MCF 10A (cell line): Measurements from ENCODE around the gene SGCD. TPM values are rescaled to one million over a fixed set of nuclear protein-coding genes. Genes with fewer than 3 reads are reported as not detected.

ENCODE experiments used
- BruUV-seq: library from RNA; stranded (reverse); fragments of 400-500 nt; replicated peaks from 2 replicates; lab custom pipeline; 2021; lab: Mats Ljungman, UMichigan
- CTCF ChIA-PET: fragments of 300-600 bp; sonication (Branson Sonifier 250); formaldehyde crosslinking; extraction: SDS; loops from one replicate; lab custom pipeline; 2021; ENCODE audit warnings: antibody characterized with exemption, inconsistent platforms; lab: Yijun Ruan, JAX
- POLR2A ChIA-PET: fragments of 300-600, 350-650 bp; sonication (Branson Sonifier 250); formaldehyde crosslinking; extraction: SDS; loops from one replicate; lab custom pipeline; 2020; ENCODE audit warnings: antibody characterized with exemption, inconsistent platforms; lab: Yijun Ruan, JAX
- DNase-seq: peaks from one replicate; pipeline ENCODE4 v3.0.0-alpha.2; 2018; ENCODE audit not compliant: unreplicated experiment
- H3K27ac Mint-ChIP-seq: one replicate; pipeline ENCODE4 v1.8.0; 2022; ENCODE audit warnings: mild to moderate bottlenecking, low read depth, mixed read lengths; ENCODE audit not compliant: unreplicated experiment
- H3K27me3 Mint-ChIP-seq: one replicate; pipeline ENCODE4 v1.8.0; 2022; ENCODE audit warnings: mixed read lengths; ENCODE audit not compliant: insufficient read depth, unreplicated experiment
- H3K36me3 Mint-ChIP-seq: one replicate; pipeline ENCODE4 v1.8.0; 2022; ENCODE audit warnings: mild to moderate bottlenecking, moderate library complexity, mixed read lengths; ENCODE audit not compliant: insufficient read depth, unreplicated experiment
- H3K4me1 Mint-ChIP-seq: one replicate; pipeline ENCODE4 v1.8.0; 2022; ENCODE audit warnings: mixed read lengths; ENCODE audit not compliant: insufficient read depth, unreplicated experiment
- H3K4me3 Mint-ChIP-seq: one replicate; pipeline ENCODE4 v1.8.0; 2022; ENCODE audit warnings: mild to moderate bottlenecking, moderate library complexity, mixed read lengths; ENCODE audit not compliant: unreplicated experiment
- H3K9me3 Mint-ChIP-seq: one replicate; pipeline ENCODE4 v1.8.0; 2022; ENCODE audit warnings: mixed read lengths; ENCODE audit not compliant: unreplicated experiment
- CTCF ChIP-seq: fragments of 200-600 bp; IDR thresholded peaks from one replicate; pipeline ENCODE4 v1.8.0; 2022; ENCODE audit warnings: antibody characterized with exemption, mild to moderate bottlenecking; ENCODE audit not compliant: unreplicated experiment
- intact Hi-C: fragments of 100-400 bp; cut with micrococcal nuclease; formaldehyde crosslinking; loops from 2 replicates; pipeline ENCODE4 v1.14.1; 2022
- total RNA-seq: library from RNA; stranded (reverse); gene quantifications from 2 replicates; pipeline ENCODE4 v1.2.3, GENCODE V29; 2022

The SGCD gene
- total RNA-seq, 1 experiment from 2014 or later: 0.14 TPM

- CTCF ChIA-PET: no interaction called here
- DNase-seq: no peak
- Mint-ChIP-seq H3K27ac (no peak overlapping the region), H3K4me1 (peaks cover 11% of the 10 kb centered on the region), H3K9me3 (no peaks in the 10 kb centered on the region), H3K27me3 (no peaks in the 10 kb centered on the region), H3K36me3 (no peaks in the 10 kb centered on the region), H3K4me3 (no peak overlapping the region)
- TF ChIP-seq CTCF: no peak
- intact Hi-C loops: no loop called here
- POLR2A ChIA-PET: interaction anchor here (1.0 kb wide), 1 partner anchor 20 kb away, joined by 3 read pairs; no protein-coding TSS in a partner anchor
- BruUV-seq: no TSS peak
These were observed 169.3 kb downstream of the SGCD start for GRCh38 chr5:156496291-156496690.

GRCh38 chr5:156497804-156498208, 170.8 kb downstream of the SGCD start:
- DNase-seq: no peak
- intact Hi-C loops: no loop called here
- no peaks in the 10 kb centered on the region for H3K27me3 Mint-ChIP-seq
- no peaks in the 10 kb centered on the region for H3K36me3 Mint-ChIP-seq
- H3K27ac Mint-ChIP-seq: no peak overlapping the region
- peaks cover 14% of the 10 kb centered on the region for H3K4me1 Mint-ChIP-seq
- POLR2A ChIA-PET: no interaction called here
- no peaks in the 10 kb centered on the region for H3K9me3 Mint-ChIP-seq
- BruUV-seq: no TSS peak
- no peak for TF ChIP-seq CTCF
- H3K4me3 Mint-ChIP-seq: no peak overlapping the region
- CTCF ChIA-PET: interaction anchor here (0.6 kb wide), 1 partner anchor 652 kb away, joined by 5 read pairs; no protein-coding TSS in a partner anchor

GRCh38 chr5:156498226-156498980, 171.4 kb downstream of the SGCD start:
- no peak for DNase-seq
- no peaks in the 10 kb centered on the region for H3K27me3 Mint-ChIP-seq
- ChIA-PET CTCF (interaction anchor here (0.6 kb wide), 1 partner anchor 652 kb away, joined by 5 read pairs; no protein-coding TSS in a partner anchor), POLR2A (no interaction called here)
- H3K4me3 Mint-ChIP-seq: no peak overlapping the region
- no TSS peak for BruUV-seq
- H3K36me3 Mint-ChIP-seq: no peaks in the 10 kb centered on the region
- no peak for TF ChIP-seq CTCF
- H3K9me3 Mint-ChIP-seq: no peaks in the 10 kb centered on the region
- peaks cover 17% of the 10 kb centered on the region for H3K4me1 Mint-ChIP-seq
- H3K27ac Mint-ChIP-seq: no peak overlapping the region
- intact Hi-C loops: no loop called here

GRCh38 chr5:156500755-156501154, 173.8 kb downstream of the SGCD start:
- no TSS peak for BruUV-seq
- Mint-ChIP-seq H3K27ac (no peak overlapping the region), H3K9me3 (no peaks in the 10 kb centered on the region), H3K27me3 (no peaks in the 10 kb centered on the region), H3K36me3 (no peaks in the 10 kb centered on the region), H3K4me3 (no peak overlapping the region), H3K4me1 (peaks cover 17% of the 10 kb centered on the region)
- DNase-seq: no peak
- intact Hi-C loops: no loop called here
- ChIA-PET POLR2A (no interaction called here), CTCF (no interaction called here)
- TF ChIP-seq CTCF: no peak
